Ishikawa (cell line): ENCODE results near the gene FOXE3.

Source experiments
- CEBPB ChIP-seq: IDR thresholded peaks from 2 replicates; pipeline ENCODE4 v1.6.1; 2012
- CREB1 ChIP-seq: IDR thresholded peaks from 2 replicates; pipeline ENCODE4 v1.6.1; 2012; ENCODE audit warnings: low read depth
- EGR1 ChIP-seq: IDR thresholded peaks from 2 replicates; pipeline ENCODE4 v1.6.1; 2012
- EP300 ChIP-seq: IDR thresholded peaks from 2 replicates; pipeline ENCODE4 v1.6.1; 2012; ENCODE audit warnings: borderline replicate concordance
- FOXM1 ChIP-seq: IDR thresholded peaks from 2 replicates; pipeline ENCODE4 v1.6.1; 2012; ENCODE audit warnings: low read depth, borderline replicate concordance
- MAX ChIP-seq: IDR thresholded peaks from 2 replicates; pipeline ENCODE4 v1.6.1; 2012
- NFIC ChIP-seq: IDR thresholded peaks from 2 replicates; pipeline ENCODE4 v1.6.1; 2012
- RAD21 ChIP-seq: IDR thresholded peaks from 2 replicates; pipeline ENCODE4 v1.6.1; 2012; ENCODE audit warnings: low read depth
- REST ChIP-seq: IDR thresholded peaks from 2 replicates; pipeline ENCODE4 v1.6.1; 2012; ENCODE audit warnings: low read depth, mild to moderate bottlenecking
- TAF1 ChIP-seq: IDR thresholded peaks from 2 replicates; pipeline ENCODE4 v1.6.1; 2012; ENCODE audit warnings: low read depth, mild to moderate bottlenecking
- TCF12 ChIP-seq: IDR thresholded peaks from 2 replicates; pipeline ENCODE4 v1.6.1; 2012; ENCODE audit warnings: low read depth
- TEAD4 ChIP-seq: IDR thresholded peaks from 2 replicates; pipeline ENCODE4 v1.6.1; 2012
- USF1 ChIP-seq: IDR thresholded peaks from 2 replicates; pipeline ENCODE4 v1.6.1; 2012
- YY1 ChIP-seq: IDR thresholded peaks from 2 replicates; pipeline ENCODE4 v1.6.1; 2012; ENCODE audit warnings: low read depth
- ZBTB7A ChIP-seq: IDR thresholded peaks from 2 replicates; pipeline ENCODE4 v1.6.1; 2012; ENCODE audit warnings: low read depth

Gene FOXE3

GRCh38 chr1:47403321-47403910, 12.7 kb upstream of the FOXE3 start:
- TF ChIP-seq TAF1 (no peak), FOXM1 (no peak), CREB1 (no peak), TCF12 (no peak), ZBTB7A (no peak), YY1 (no peak), USF1 (no peak), CEBPB (no peak), EGR1 (no peak), EP300 (no peak), MAX (no peak), RAD21 (no peak), REST (no peak), NFIC (no peak), TEAD4 (no peak)

- TF ChIP-seq EGR1 (no peak), REST (no peak), EP300 (no peak), ZBTB7A (no peak), NFIC (no peak), CREB1 (no peak), TEAD4 (no peak), RAD21 (no peak), FOXM1 (no peak), USF1 (no peak)
Measured at GRCh38 chr1:47405697-47406096, 10.4 kb upstream of the FOXE3 start.

GRCh38 chr1:47406966-47407365, 9.1 kb upstream of the FOXE3 start:
- no peak for TF ChIP-seq CEBPB
- no peak for TF ChIP-seq TCF12
- TF ChIP-seq FOXM1 = no peak
- TF ChIP-seq MAX = no peak
- no peak for TF ChIP-seq RAD21
- no peak for TF ChIP-seq CREB1
- no peak for TF ChIP-seq TEAD4
- no peak for TF ChIP-seq EGR1
- no peak for TF ChIP-seq EP300
- no peak for TF ChIP-seq NFIC
- TF ChIP-seq USF1 = no peak

GRCh38 chr1:47407481-47407880, 8.6 kb upstream of the FOXE3 start:
- TF ChIP-seq FOXM1 (no peak), TCF12 (no peak)

DNA sequence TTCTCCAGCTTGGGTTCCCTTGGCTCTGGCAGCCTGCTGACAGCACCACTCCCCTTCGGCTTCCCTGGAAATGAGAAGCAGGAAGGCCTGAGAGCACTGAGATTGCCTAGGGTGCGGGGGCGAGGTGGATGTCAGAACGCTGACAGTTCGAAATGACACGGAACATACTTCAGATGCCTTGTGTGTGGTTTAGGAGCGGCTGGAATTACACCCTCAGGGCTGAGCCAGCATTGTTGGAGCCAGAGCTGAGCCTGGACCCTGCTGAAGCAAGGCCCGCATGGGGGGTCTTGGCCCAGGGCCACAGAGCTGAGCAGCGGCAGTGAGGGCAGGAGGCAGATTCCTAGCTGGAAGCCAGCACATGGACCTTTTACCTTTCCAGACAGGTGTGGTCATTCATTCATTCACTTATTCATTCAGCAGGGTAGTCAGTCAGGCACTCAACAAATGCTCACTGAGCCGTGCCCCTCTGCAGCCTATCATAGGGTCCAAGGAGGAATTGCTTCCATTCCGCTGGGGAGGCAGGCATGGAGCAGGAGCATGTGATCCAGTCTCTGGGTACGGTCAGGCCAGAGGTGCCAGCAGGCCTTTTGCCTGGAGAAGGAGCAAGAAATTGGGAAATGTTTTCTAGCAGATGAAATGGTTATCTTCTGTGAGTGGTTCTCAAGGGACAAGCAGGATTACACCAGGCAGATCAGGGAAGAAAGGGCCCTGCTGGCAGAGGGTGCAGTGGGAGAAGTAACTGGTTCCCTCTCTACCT, 6.6 kb upstream of the FOXE3 start:
- no peak for TF ChIP-seq TAF1
- TF ChIP-seq FOXM1 = no peak
- no peak for TF ChIP-seq USF1
- TF ChIP-seq EP300 = no peak
- TF ChIP-seq NFIC = 0 out of 2 replicates have a peak, but pooled peaks have one; percentile 14
- no peak for TF ChIP-seq CREB1
